H7 (cell line): ENCODE results near the gene DAB2IP. TPM values are rescaled to one million over a fixed set of nuclear protein-coding genes. Genes with fewer than 3 reads are reported as not detected.
A peak's percentile ranks its signal among the peaks of the same experiment; 100 is the strongest.

Source experiments
- DNase-seq: peaks from one replicate; pipeline ENCODE4 v3.0.0; 2012
- H3K27me3 ChIP-seq: 2 replicates; pipeline ENCODE4 v1.6.0; 2011; ENCODE audit warnings: mild to moderate bottlenecking, low read length; ENCODE audit not compliant: control insufficient read depth, insufficient read depth
- H3K36me3 ChIP-seq: replicated peaks from 2 replicates; pipeline ENCODE4 v1.5.1; 2011; ENCODE audit warnings: low read length; ENCODE audit not compliant: control insufficient read depth, insufficient read depth
- H3K4me3 ChIP-seq: 2 replicates; pipeline ENCODE4 v1.5.1; 2011; ENCODE audit warnings: low read depth, mild to moderate bottlenecking, control low read depth, low read length, moderate library complexity; ENCODE audit not compliant: insufficient read depth
- total RNA-seq: library from RNA; depleted of rRNA; stranded (reverse); fragments of >200 nt; shearing (Covaris generic); gene quantifications from 2 replicates; pipeline ENCODE4 v1.2.3, GENCODE V29; 2014

Gene DAB2IP
- total RNA-seq, 1 experiment from 2014 or later = 24.1 TPM

DNA sequence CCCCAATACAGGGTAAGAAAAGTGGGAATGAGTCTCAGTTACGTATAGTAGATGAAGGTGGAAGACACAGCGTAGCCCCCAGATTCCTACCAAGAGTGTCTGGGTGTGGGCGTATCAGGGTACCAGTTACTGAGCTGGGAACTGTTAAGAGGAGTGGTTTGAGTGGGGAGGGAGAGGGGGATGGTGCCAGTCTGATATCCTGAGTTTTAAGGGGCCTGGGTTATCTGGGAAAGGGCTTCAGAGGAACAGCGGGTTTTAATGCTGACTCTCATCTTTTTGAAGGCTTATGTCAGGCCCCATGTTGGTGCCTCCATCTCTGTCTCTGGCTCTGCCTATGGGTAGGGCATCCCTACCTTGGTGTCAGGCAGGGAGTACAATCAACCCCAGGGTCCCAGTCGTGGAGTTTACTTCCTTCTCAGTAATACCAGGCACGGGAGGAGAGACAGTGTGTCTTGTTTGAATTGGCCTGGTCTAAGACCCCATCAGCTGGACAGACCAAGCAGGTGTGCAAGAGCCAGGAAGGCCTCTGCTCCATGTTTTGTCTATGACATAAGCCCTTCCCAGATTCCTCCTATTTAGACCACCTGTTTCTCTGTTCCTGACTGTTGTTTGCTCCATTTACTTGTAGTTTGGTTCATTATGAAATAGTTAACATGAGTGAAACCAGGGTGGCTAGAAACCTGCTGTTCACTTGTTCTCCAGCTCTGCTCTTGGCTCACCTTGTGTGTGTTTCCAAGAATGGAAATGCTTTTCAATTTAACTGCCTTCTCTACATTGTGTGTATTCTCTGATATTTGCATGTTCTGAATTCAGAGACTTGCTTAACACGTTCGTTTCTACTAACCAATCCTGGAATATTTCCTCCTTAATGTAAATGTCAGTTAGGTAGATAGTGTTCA, 125.6 kb downstream of the DAB2IP start:
- DNase-seq = no peak
- peaks cover 12% of the 10 kb centered on the region for H3K36me3 ChIP-seq

DNA sequence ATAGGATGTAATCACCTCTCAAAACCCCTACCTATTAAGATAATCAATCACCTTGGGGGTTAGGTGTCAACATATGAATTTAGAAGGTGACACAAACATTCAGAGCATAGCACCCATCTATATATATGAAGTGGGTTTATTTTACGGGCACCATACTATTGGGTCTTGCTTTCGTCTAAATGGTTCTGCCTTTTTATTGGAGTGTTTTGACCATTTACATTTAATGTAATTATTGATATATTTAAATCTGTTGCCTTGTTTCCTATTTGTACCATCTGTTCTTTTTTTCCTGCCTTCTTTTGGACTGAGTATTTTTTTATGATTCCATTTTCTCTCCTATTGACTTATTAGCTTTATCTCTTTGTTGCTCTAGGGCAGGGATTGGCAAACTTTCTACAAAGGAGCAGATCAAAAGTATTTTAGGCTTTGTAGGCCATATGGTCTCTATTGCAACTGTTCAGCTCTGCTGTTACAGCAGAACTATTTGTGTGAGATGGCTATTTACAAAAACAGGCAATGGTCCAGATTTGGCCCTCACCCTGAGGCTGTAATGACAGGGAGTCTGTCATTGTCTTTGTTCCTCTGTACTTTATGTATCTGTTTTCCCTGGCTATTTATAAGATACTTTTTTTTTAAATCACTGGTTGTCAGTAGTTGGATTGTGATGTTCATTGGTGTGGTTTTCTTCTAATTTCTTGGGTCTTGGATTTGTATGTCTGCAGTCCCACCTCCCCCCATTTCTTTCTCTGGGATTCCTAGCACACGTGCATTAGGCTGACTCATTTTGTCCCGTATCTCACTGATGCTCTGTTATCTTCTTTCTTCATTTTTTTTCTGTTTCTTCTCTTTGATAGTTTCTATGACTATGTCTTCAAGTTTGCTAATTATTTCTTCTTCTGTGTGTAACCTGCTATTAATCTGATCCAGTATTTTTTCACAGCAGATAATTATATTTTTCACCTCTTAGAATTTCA, 127.1 kb downstream of the DAB2IP start:
- H3K36me3 ChIP-seq = peaks cover 11% of the 10 kb centered on the region
- H3K27me3 ChIP-seq = no peaks in the 10 kb centered on the region
- DNase-seq = no peak
- no peak overlapping the region for H3K4me3 ChIP-seq

More for the DNA sequence above, 125.6 kb downstream of the DAB2IP start:
- Histone ChIP-seq H3K27me3 (no peaks in the 10 kb centered on the region), H3K4me3 (no peak overlapping the region)

DNA sequence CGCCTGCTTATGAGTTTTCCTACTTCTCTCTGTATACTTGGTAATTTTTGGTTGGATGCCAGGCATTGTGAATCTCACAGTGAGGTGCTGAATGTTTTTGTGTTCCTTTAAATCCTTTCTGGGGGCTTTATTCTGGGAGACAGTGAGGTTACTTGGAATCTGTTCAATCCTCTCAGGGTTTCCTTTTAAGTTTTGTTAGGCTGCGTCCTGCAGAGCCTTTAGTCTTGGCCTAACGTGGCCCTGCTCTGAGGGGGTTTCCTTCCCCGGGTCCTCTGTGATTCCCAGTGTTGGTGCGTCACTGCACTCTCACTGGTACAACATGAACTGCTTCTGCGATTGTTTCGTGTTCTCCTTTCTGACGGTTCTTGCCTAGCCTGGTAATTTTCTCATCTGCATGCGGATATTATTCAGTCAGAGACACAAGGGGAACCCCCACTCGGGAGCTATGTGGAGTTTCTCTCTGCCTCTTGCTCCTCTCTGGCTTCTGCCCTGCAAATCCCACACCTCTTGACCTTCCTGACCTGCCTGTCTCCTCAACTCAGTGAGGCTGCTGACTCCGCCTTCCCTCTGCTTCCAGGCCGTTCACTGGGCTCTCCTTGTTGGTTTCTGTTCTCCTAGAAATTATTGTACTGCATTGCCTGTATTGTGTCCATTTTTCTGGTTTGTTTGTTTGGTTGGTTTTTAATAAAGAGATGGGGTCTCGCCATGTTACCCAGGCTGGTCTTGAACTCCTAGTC, 128.1 kb downstream of the DAB2IP start:
- Histone ChIP-seq H3K4me3 (no peak overlapping the region), H3K36me3 (peaks cover 11% of the 10 kb centered on the region), H3K27me3 (no peaks in the 10 kb centered on the region)
- DNase-seq = no peak

DNA sequence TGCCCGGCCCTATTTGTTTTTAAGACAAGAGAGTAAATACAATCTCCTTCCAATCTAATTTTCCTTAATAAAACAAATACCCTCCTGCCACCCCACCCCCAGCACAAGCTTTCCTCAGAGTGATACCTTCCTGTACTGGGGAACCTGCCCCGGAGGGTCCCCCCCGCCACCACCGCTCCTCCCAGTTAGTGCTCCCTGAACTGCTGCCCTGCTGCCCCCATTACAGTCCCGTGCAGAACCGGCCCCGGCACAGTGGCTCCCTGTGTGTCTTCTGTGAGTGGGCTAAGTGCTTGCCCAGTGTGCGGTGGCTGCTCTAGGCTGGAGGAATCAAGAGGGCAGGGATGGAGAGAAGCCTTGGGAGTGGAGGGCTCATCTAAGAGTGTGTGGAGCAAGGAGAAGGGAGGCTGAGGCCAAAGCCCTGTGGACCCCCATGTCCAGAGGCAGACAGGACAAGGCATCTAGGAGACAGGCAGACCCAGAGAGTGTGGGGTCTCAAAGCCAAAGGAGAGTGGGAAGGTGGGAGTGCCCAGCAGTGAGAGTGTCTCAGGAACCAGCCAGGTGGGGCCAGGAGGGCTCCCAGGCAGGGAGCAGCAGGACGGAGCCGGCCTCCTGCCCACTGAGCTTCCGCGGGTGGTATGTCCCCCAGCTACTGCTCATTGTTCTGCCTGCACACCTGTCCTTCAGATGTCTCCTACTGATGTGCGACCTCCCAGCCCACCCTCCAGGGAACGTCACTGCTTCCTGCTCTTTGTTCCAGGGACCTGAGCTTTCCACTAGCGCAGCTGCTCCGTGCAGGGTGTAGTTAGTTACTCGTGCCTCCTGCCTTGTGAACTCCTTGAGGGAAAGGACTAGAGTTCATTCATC, 129.0 kb downstream of the DAB2IP start:
- DNase-seq = no peak
- no peaks in the 10 kb centered on the region for H3K27me3 ChIP-seq
- H3K36me3 ChIP-seq = peaks cover 11% of the 10 kb centered on the region
- no peak overlapping the region for H3K4me3 ChIP-seq

- Histone ChIP-seq H3K36me3 (peaks cover 11% of the 10 kb centered on the region), H3K27me3 (no peaks in the 10 kb centered on the region), H3K4me3 (no peak overlapping the region)
- DNase-seq = no peak
These were observed 129.7 kb downstream of the DAB2IP start for GRCh38 chr9:121781145-121781548.

DNA sequence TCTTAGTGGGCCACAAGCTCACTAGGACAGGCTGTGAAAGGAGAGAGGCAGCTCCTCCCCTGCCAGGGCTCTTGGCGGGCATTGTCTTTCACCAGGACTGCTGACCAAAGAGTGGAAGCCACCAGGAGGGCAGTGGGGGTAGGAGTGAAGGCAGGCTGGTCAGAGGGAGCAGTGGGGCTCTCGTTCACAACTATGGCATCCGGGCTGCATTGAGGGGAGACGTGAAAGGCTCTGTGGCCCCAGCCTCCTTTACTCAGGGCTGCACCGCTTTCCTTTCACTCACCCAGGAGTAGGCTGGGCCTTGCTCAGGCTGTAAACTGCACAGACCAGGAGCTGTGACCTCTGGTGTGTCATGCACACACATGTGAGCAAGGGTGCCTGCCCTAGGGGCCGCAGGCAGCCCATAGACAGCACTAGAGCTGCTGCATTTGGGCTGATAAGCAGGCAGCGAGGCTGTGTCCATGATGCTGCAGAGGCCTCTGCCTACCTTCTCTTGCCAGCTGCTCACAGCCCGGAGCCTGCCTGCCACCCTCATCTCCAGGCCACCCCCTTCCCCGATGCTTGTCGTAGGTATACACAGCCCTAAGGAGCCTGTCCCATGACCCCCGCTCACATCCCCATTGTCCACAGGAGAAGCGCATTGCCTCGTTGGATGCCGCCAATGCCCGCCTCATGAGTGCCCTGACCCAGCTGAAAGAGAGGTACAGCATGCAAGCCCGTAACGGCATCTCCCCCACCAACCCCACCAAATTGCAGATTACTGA, 130.4 kb downstream of the DAB2IP start:
- Histone ChIP-seq H3K27me3 (no peaks in the 10 kb centered on the region), H3K36me3 (peaks cover 10% of the 10 kb centered on the region), H3K4me3 (no peak overlapping the region)
- no peak for DNase-seq

DNA sequence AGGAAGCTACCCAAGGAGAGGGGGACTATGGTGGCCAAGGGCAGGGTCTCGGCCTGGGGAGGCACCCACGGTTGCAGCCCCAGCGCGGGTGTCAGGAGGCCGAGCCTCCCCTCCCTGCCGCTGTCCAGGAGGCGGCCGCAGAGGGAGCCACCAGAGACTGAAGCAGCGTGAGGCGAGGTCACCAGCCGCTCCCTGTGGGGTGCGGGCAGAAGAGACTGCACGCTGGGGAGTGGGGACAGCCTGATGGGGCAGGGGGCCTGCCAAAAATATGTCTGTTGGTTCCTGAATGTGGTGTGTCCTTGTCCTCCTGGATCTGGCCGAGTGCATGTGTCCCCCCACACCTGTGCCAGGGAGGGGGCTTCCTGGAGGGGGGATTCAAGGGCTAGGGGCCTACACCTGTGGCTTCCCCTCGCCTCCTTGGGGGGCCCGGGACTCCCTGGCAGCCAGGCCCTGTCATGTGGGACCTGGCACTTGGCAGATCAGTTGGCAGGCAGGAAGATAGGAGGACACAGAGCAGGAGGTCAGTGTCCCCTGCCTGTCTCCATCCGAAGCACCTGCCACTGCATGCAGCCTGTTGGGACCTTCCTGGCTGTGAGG, 131.2 kb downstream of the DAB2IP start:
- no peaks in the 10 kb centered on the region for H3K27me3 ChIP-seq
- no peak for DNase-seq
- H3K36me3 ChIP-seq = peaks cover 8% of the 10 kb centered on the region
- no peak overlapping the region for H3K4me3 ChIP-seq

GRCh38 chr9:121783111-121783510, 131.7 kb downstream of the DAB2IP start:
- no peak for DNase-seq

GRCh38 chr9:121783521-121784507, 132.4 kb downstream of the DAB2IP start:
- no peaks in the 10 kb centered on the region for H3K27me3 ChIP-seq
- DNase-seq = peak; percentile 86
- H3K36me3 ChIP-seq = peaks cover 8% of the 10 kb centered on the region
- H3K4me3 ChIP-seq = no peak overlapping the region

More at GRCh38 chr9:121783111-121783510, 131.7 kb downstream of the DAB2IP start:
- H3K4me3 ChIP-seq = no peak overlapping the region
- H3K27me3 ChIP-seq = no peaks in the 10 kb centered on the region
- H3K36me3 ChIP-seq = peaks cover 8% of the 10 kb centered on the region

GRCh38 chr9:121784731-121785411, 133.4 kb downstream of the DAB2IP start:
- no peaks in the 10 kb centered on the region for H3K27me3 ChIP-seq
- peaks cover 8% of the 10 kb centered on the region for H3K36me3 ChIP-seq
- peak; percentile 80 for DNase-seq

GRCh38 chr9:121785673-121786542, 134.5 kb downstream of the DAB2IP start:
- DNase-seq = no peak
- Histone ChIP-seq H3K4me3 (no peak overlapping the region), H3K36me3 (peaks cover 8% of the 10 kb centered on the region), H3K27me3 (no peaks in the 10 kb centered on the region)

More at GRCh38 chr9:121784731-121785411, 133.4 kb downstream of the DAB2IP start:
- H3K4me3 ChIP-seq = no peak overlapping the region
